Dedifferentiated amniotic fluid mesenchymal stem cell (primary cell): ENCODE measurements around the gene GPR52.

Experiments used
- DNase-seq: peaks from one replicate; pipeline ENCODE4 v3.0.0-alpha.2; 2016; ENCODE audit errors: extremely low spot score

GPR52 gene

DNA sequence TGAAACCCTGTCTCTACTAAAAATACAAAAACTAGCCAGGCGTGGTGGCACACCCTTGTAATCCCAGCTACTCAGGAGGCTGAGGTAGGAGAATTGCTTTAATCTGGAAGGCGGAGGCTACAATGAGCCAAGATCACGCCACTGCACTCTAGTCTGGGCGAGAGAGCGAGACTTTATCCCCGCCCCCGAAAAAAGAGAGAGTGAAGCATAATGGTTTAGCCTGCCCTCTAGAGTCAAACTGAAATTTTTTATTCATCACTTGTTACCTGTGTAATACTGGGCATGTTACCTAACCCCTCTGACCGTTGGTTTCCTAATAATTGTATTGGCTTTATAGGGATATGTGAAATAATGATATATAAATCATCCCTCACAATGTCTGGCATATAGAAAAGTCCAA is 18.8 kb downstream of the GPR52 start:
- no peak for DNase-seq

DNA sequence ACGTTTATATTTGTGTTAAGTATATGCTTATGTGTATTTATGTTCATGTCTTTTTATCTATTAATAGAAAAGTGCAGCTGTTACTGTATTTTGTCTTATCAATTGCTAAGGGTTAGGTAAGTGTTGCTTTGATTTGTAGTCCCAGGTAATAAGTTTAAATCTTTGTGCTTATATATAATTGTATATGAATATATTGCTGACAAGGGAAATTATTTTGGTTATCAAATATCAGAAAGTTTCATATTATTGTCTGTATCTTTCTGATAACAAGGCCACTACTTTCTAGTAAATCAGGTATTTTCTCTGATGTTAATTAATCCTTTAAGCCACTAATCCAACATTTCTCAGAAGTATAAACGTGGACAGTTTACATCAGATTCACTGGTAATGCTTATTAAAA is 21.3 kb downstream of the GPR52 start:
- no peak for DNase-seq

DNA sequence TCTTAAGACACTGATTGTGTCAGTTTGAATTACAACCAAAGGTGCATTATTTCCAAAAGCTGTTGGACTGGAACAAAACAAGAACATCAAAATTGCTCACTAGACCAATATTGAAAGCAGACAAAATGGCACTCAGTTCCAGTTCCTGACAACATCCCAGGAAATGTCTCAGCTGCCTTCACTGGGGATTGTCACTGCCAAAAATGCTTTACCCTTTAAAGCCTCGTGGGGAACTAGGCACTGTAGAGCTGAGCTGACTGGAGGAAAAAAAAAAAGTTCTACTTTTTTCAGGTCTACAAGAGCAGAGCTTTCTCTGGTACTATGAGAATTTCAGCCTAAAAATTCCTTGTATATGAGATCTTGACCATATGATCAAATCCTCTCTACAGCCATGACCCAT is 21.9 kb downstream of the GPR52 start:
- no peak for DNase-seq

DNA sequence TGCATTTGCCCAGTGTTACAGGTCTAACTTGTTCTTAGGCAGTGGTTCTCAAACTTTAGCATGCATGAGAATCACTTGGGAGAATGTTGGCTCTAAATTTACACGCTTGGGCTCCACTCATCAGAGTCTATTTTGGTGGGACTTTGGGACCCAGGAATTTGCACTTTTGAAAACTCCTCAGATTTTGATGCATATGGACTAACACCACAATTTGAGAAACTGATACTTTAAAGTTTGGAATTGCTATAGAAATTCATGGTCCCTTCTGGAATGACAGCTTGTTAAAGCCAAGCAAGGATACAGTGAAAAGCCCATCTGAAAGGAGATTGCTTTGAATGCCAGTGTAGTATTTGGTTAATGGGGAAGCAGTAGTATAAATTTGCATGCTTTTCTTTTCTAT is 31.5 kb downstream of the GPR52 start:
- DNase-seq = no peak

DNA sequence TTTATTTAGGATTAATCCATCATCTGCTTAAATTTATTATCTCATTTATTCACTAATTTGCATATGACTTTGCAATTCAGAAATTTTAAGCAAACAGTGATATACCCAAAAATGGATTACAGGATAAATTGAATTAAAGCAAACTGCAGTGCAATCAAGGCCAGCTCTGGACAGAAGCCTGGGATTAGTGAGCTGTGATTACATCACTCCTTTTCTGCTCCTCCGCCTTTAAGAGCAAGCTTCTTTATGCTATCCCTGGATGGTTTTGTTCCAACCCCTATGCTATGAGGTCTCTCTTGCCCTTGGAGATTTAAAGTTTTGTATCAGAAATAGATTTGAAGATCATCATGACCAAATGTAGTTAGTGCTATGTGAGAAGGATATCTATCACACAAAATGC is 32.6 kb downstream of the GPR52 start:
- no peak for DNase-seq

DNA sequence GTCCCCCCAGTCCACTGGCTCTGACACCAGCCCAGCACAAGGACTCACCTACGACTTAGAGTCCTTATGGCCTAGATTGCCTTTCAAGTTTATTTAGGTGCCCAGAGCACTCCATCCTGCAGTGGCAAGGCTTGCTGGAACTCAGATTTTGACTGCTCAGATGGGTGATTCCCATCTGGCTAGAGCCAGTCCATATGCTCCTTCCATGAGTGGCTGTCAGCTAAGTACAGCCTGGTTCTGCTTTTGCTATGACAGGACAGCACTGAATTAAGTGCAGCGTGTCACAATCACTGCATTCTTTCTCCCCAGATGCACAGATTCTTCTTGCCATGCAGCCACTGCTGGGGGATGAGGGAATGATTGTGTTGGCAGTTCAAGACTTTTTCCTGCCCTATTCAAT is 43.8 kb downstream of the GPR52 start:
- no peak for DNase-seq

DNA sequence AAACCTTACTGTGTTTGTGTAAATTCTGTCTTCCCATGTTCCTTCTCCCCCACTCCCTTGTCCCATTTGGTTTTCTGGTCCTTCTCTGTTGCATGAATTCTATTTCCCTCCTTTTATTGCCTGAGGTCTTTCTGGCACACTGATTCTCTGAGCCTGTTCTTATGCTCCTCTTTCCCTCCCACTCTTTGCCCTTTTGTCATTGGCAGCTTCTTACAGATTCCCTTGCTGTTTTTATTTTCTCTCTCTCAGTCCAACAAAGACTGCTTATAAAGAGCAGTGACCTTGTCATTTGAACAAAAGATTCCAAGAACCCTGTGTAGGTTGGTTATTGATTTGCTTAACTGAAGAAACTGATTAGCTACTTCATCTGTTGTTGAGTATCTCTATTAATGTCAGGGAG is 49.7 kb downstream of the GPR52 start:
- no peak for DNase-seq
